Calu3 (cell line): ENCODE data around the gene EPHB6. TPM values are rescaled to one million over a fixed set of nuclear protein-coding genes. Genes with fewer than 3 reads are reported as not detected.

Experiments used
- BruUV-seq: library from RNA; stranded (reverse); fragments of 400-500 nt; replicated peaks from 2 replicates; lab custom pipeline; 2021; lab: Mats Ljungman, UMichigan
- CTCF ChIA-PET: fragments of 300-600 bp; sonication (Branson Sonifier 250); formaldehyde crosslinking; loops from one replicate; lab custom pipeline; 2022; ENCODE audit warnings: antibody characterized with exemption; lab: Charles Lee
- DNase-seq: peaks from one replicate; pipeline ENCODE4 v3.0.0; 2022
- H3K27ac Mint-ChIP-seq: one replicate; pipeline ENCODE4 v1.8.0; 2022; ENCODE audit warnings: mixed read lengths; ENCODE audit not compliant: unreplicated experiment
- H3K27me3 Mint-ChIP-seq: one replicate; pipeline ENCODE4 v1.8.0; 2022; ENCODE audit warnings: mixed read lengths; ENCODE audit not compliant: unreplicated experiment
- H3K36me3 Mint-ChIP-seq: one replicate; pipeline ENCODE4 v1.8.0; 2022; ENCODE audit warnings: mild to moderate bottlenecking, moderate library complexity, mixed read lengths; ENCODE audit not compliant: insufficient read depth, unreplicated experiment
- H3K4me1 Mint-ChIP-seq: one replicate; pipeline ENCODE4 v1.8.0; 2022; ENCODE audit warnings: mild to moderate bottlenecking, low read depth, mixed read lengths; ENCODE audit not compliant: unreplicated experiment
- H3K4me3 Mint-ChIP-seq: one replicate; pipeline ENCODE4 v1.8.0; 2022; ENCODE audit warnings: mild to moderate bottlenecking, low read depth, moderate library complexity, mixed read lengths; ENCODE audit not compliant: unreplicated experiment
- H3K9me3 Mint-ChIP-seq: one replicate; pipeline ENCODE4 v1.8.0; 2022; ENCODE audit warnings: low read depth, mixed read lengths; ENCODE audit not compliant: unreplicated experiment
- CTCF ChIP-seq: fragments of 200-600 bp; IDR thresholded peaks from one replicate; pipeline ENCODE4 v1.8.0; 2022; ENCODE audit warnings: antibody characterized with exemption; ENCODE audit not compliant: unreplicated experiment
- intact Hi-C: fragments of 100-400 bp; cut with micrococcal nuclease; formaldehyde crosslinking; loops from one replicate; pipeline ENCODE4 v1.10.0; 2022; ENCODE audit not compliant: unreplicated experiment
- total RNA-seq: library from RNA; stranded (reverse); gene quantifications from 2 replicates; pipeline ENCODE4 v1.2.3, GENCODE V29; 2022

The EPHB6 gene
- total RNA-seq, 1 experiment from 2014 or later: 3.0 TPM

- Mint-ChIP-seq H3K9me3 (peaks cover 4% of the 10 kb centered on the region), H3K36me3 (no peaks in the 10 kb centered on the region), H3K4me1 (no peaks in the 10 kb centered on the region), H3K27ac (no peak overlapping the region), H3K27me3 (peaks cover 72% of the 10 kb centered on the region), H3K4me3 (no peak overlapping the region)
- intact Hi-C loops: no loop called here
- BruUV-seq: no TSS peak
- no peak for TF ChIP-seq CTCF
- DNase-seq: no peak
- CTCF ChIA-PET: no interaction called here
Observed at GRCh38 chr7:142819530-142819929, 35.3 kb upstream of the EPHB6 start.

- no peaks in the 10 kb centered on the region for H3K36me3 Mint-ChIP-seq
- TF ChIP-seq CTCF: no peak
- H3K27ac Mint-ChIP-seq: no peak overlapping the region
- H3K4me1 Mint-ChIP-seq: no peaks in the 10 kb centered on the region
- intact Hi-C loops: no loop called here
- DNase-seq: no peak
- no peak overlapping the region for H3K4me3 Mint-ChIP-seq
- H3K9me3 Mint-ChIP-seq: peaks cover 7% of the 10 kb centered on the region
- no TSS peak for BruUV-seq
- CTCF ChIA-PET: no interaction called here
- peaks cover 48% of the 10 kb centered on the region for H3K27me3 Mint-ChIP-seq
Observed at GRCh38 chr7:142822714-142823113, 32.2 kb upstream of the EPHB6 start.

- no peak overlapping the region for H3K27ac Mint-ChIP-seq
- no peak for TF ChIP-seq CTCF
- H3K36me3 Mint-ChIP-seq: no peaks in the 10 kb centered on the region
- CTCF ChIA-PET: interaction anchor here (0.7 kb wide), 1 partner anchor 54 kb away, joined by 3 read pairs; no protein-coding TSS in a partner anchor
- no peak overlapping the region for H3K4me3 Mint-ChIP-seq
- DNase-seq: no peak
- intact Hi-C loops: no loop called here
- no peaks in the 10 kb centered on the region for H3K4me1 Mint-ChIP-seq
- no TSS peak for BruUV-seq
- peaks cover 45% of the 10 kb centered on the region for H3K27me3 Mint-ChIP-seq
- H3K9me3 Mint-ChIP-seq: peaks cover 7% of the 10 kb centered on the region
Observed at GRCh38 chr7:142827951-142828500, 26.9 kb upstream of the EPHB6 start.

- DNase-seq: no peak
- BruUV-seq: no TSS peak
- intact Hi-C loops: no loop called here
- H3K27me3 Mint-ChIP-seq: peaks cover 63% of the 10 kb centered on the region
- H3K36me3 Mint-ChIP-seq: no peaks in the 10 kb centered on the region
- H3K9me3 Mint-ChIP-seq: no peaks in the 10 kb centered on the region
- CTCF ChIA-PET: no interaction called here
- no peak overlapping the region for H3K27ac Mint-ChIP-seq
- TF ChIP-seq CTCF: no peak
- no peak overlapping the region for H3K4me3 Mint-ChIP-seq
- H3K4me1 Mint-ChIP-seq: no peaks in the 10 kb centered on the region
Observed at GRCh38 chr7:142832417-142832816, 22.5 kb upstream of the EPHB6 start.
